NT2/D1 (cell line): ENCODE data around the gene SLC37A4.

ENCODE experiments used
- YY1 ChIP-seq: IDR thresholded peaks from 2 replicates; pipeline ENCODE4 v1.6.1; 2011; ENCODE audit not compliant: insufficient read length, insufficient read depth
- ZNF274 ChIP-seq: IDR thresholded peaks from 2 replicates; pipeline ENCODE4 v1.6.1; 2011; ENCODE audit warnings: mild to moderate bottlenecking, low read depth, low read length

DNA sequence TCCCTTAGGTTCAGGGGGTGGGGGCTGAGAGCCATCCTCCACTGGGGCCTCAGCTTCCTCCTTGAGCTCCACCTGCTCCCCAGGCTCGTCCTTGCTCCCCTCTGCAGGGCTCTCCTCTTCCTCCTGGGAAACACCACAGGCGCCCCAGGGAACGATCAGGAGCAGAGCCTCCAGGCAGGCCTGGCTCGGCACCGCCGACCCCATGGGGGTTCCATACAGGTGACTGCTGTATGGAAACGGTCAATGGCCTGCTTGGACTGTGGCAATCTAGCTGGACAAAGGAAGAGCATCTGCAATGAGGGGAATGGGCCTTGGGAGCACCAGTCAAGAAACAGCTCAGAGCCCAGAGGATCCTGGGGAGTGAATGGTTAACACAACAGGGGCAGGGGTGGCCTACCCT, 18.4 kb upstream of the SLC37A4 start:
- TF ChIP-seq ZNF274, result no peak
- TF ChIP-seq YY1, result no peak
